GM12878 (cell line): ENCODE results near the gene TUBAL3.

Source experiments
- CBFB ChIP-seq: IDR thresholded peaks from 2 replicates; pipeline ENCODE4 v1.6.1; 2016; ENCODE audit warnings: antibody characterized with exemption, low read depth
- NFIC ChIP-seq: IDR thresholded peaks from 2 replicates; pipeline ENCODE4 v1.6.1; 2012; ENCODE audit warnings: low read depth, mild to moderate bottlenecking, inconsistent platforms, low read length, moderate library complexity
- POLR2AphosphoS5 ChIP-seq: IDR thresholded peaks from 2 replicates; pipeline ENCODE4 v1.6.1; 2011; ENCODE audit warnings: mild to moderate bottlenecking, low read length, inconsistent platforms
- TCF7 ChIP-seq: IDR thresholded peaks from 2 replicates; pipeline ENCODE4 v1.6.1; 2014; ENCODE audit warnings: antibody characterized with exemption, borderline replicate concordance
- ZNF274 ChIP-seq: IDR thresholded peaks from one replicate; pipeline ENCODE4 v1.8.0; 2011; ENCODE audit not compliant: insufficient read length, insufficient read depth
- TF ChIP-seq, protein P1 (sequence below): IDR thresholded peaks from 2 replicates; pipeline ENCODE4 v1.6.1; 2012; ENCODE audit warnings: low read depth, low read length, improper control_type of control experiment
- TF ChIP-seq, protein P2 (sequence below), 3 experiments: IDR thresholded peaks in 2 of 3; conservative IDR thresholded peaks in 1 of 3; 2 replicates each; pipeline ENCODE4 v1.5.1; 2011; ENCODE audit warnings: low read depth in 3 of 3, low read length in 3 of 3, mild to moderate bottlenecking in 3 of 3, control low read depth in 2 of 3, moderate library complexity in 2 of 3, inconsistent platforms in 1 of 3, mixed read lengths in 1 of 3; ENCODE audit not compliant: control insufficient read depth in 2 of 3, insufficient read depth in 1 of 3; ENCODE audit errors: extremely low read depth in 1 of 3

GRCh38 chr10:5450605-5451384 is 46.2 kb upstream of the TUBAL3 start:
- TF ChIP-seq POLR2AphosphoS5 (no peak), TCF7 (no peak), ZNF274 (no peak), CBFB (no peak), NFIC (no peak)
- TF ChIP-seq, protein P1, sequence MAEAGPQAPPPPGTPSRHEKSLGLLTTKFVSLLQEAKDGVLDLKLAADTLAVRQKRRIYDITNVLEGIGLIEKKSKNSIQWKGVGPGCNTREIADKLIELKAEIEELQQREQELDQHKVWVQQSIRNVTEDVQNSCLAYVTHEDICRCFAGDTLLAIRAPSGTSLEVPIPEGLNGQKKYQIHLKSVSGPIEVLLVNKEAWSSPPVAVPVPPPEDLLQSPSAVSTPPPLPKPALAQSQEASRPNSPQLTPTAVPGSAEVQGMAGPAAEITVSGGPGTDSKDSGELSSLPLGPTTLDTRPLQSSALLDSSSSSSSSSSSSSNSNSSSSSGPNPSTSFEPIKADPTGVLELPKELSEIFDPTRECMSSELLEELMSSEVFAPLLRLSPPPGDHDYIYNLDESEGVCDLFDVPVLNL, result no peak
- TF ChIP-seq, protein P2, sequence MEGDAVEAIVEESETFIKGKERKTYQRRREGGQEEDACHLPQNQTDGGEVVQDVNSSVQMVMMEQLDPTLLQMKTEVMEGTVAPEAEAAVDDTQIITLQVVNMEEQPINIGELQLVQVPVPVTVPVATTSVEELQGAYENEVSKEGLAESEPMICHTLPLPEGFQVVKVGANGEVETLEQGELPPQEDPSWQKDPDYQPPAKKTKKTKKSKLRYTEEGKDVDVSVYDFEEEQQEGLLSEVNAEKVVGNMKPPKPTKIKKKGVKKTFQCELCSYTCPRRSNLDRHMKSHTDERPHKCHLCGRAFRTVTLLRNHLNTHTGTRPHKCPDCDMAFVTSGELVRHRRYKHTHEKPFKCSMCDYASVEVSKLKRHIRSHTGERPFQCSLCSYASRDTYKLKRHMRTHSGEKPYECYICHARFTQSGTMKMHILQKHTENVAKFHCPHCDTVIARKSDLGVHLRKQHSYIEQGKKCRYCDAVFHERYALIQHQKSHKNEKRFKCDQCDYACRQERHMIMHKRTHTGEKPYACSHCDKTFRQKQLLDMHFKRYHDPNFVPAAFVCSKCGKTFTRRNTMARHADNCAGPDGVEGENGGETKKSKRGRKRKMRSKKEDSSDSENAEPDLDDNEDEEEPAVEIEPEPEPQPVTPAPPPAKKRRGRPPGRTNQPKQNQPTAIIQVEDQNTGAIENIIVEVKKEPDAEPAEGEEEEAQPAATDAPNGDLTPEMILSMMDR (IDR thresholded peaks at IDR 0.05 in 2 of 3, conservative IDR thresholded peaks at IDR 0.05 in 1 of 3; ENCODE audit: control insufficient read depth in 2 of 3, extremely low read depth in 1 of 3, insufficient read depth in 1 of 3, low read depth in 3 of 3, low read length in 3 of 3), result no peak
